Panc1 (cell line): ENCODE measurements around the gene ARL2.

Source experiments
- POLR2AphosphoS5 ChIP-seq: IDR thresholded peaks from 2 replicates; pipeline ENCODE4 v1.6.1; 2012; ENCODE audit warnings: mild to moderate bottlenecking, low read depth, low read length, moderate library complexity
- TCF7L2 ChIP-seq: IDR thresholded peaks from 2 replicates; pipeline ENCODE4 v1.6.1; 2011; ENCODE audit warnings: mild to moderate bottlenecking, low read depth, low read length, inconsistent platforms
- TF ChIP-seq, protein P1 (sequence below): fragments of 450-650 bp; IDR thresholded peaks from 2 replicates; pipeline ENCODE4 v1.5.1; 2017; ENCODE audit warnings: mild to moderate bottlenecking

DNA sequence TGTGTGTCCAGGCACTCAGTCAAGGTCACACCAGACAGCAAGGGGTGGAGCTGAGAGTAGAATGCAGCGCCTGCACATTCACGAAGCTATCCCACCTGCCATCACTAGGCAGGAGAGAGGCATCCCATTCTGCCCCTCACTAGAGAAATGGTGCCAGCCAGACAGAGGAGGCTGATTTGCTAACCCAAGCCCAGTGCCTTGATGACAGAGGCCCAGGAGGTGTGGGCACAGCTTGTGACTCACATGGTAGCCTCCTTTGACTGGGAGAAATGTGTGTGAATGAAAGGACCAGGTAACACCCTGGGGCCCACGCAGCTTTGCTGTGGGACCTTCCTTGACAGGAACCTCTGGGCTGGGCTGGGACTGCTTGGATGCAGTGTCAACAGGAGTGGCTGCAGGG is 49.6 kb downstream of the ARL2 start:
- TF ChIP-seq, protein P1, sequence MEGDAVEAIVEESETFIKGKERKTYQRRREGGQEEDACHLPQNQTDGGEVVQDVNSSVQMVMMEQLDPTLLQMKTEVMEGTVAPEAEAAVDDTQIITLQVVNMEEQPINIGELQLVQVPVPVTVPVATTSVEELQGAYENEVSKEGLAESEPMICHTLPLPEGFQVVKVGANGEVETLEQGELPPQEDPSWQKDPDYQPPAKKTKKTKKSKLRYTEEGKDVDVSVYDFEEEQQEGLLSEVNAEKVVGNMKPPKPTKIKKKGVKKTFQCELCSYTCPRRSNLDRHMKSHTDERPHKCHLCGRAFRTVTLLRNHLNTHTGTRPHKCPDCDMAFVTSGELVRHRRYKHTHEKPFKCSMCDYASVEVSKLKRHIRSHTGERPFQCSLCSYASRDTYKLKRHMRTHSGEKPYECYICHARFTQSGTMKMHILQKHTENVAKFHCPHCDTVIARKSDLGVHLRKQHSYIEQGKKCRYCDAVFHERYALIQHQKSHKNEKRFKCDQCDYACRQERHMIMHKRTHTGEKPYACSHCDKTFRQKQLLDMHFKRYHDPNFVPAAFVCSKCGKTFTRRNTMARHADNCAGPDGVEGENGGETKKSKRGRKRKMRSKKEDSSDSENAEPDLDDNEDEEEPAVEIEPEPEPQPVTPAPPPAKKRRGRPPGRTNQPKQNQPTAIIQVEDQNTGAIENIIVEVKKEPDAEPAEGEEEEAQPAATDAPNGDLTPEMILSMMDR, result no peak
- TF ChIP-seq TCF7L2, result no peak
- no peak for TF ChIP-seq POLR2AphosphoS5
